ENCODE results near the gene DTNB.

The DTNB gene

GRCh38 chr2:25620711-25621110 lies 52.7 kb downstream of the DTNB start:
- DNase-seq = no peak

- no peak for DNase-seq
Observed at GRCh38 chr2:25620077-25620476, 53.3 kb downstream of the DTNB start.

- no peak for DNase-seq
Observed at GRCh38 chr2:25619185-25619584, 54.2 kb downstream of the DTNB start.

- DNase-seq = no peak
Observed at GRCh38 chr2:25618676-25619075, 54.7 kb downstream of the DTNB start.

- DNase-seq = no peak
Observed at GRCh38 chr2:25617948-25618646, 55.3 kb downstream of the DTNB start.

GRCh38 chr2:25615920-25616319 lies 57.5 kb downstream of the DTNB start:
- no peak for DNase-seq

- no peak for DNase-seq
Observed at GRCh38 chr2:25615386-25615785, 58.0 kb downstream of the DTNB start.

- DNase-seq = no peak
Observed at GRCh38 chr2:25614711-25615110, 58.7 kb downstream of the DTNB start.

GRCh38 chr2:25608718-25609117 lies 64.7 kb downstream of the DTNB start:
- no peak for DNase-seq

GRCh38 chr2:25606892-25607291 lies 66.5 kb downstream of the DTNB start:
- no peak for DNase-seq

- DNase-seq = no peak
Observed at GRCh38 chr2:25602333-25602723, 71.0 kb downstream of the DTNB start.

GRCh38 chr2:25601711-25602332 lies 71.6 kb downstream of the DTNB start:
- peak; percentile 11 for DNase-seq

- DNase-seq = no peak
Observed at GRCh38 chr2:25598911-25599310, 74.5 kb downstream of the DTNB start.

- DNase-seq = no peak
Observed at GRCh38 chr2:25598332-25598731, 75.0 kb downstream of the DTNB start.

- no peak for DNase-seq
Observed at GRCh38 chr2:25597881-25598280, 75.5 kb downstream of the DTNB start.

- no peak for DNase-seq
Observed at GRCh38 chr2:25596516-25597244, 76.7 kb downstream of the DTNB start.

GRCh38 chr2:25595393-25595792 lies 78.0 kb downstream of the DTNB start:
- no peak for DNase-seq

- no peak for DNase-seq
Observed at GRCh38 chr2:25594991-25595390, 78.4 kb downstream of the DTNB start.

- DNase-seq = no peak
Observed at GRCh38 chr2:25592766-25593292, 80.5 kb downstream of the DTNB start.

GRCh38 chr2:25590921-25591505 lies 82.4 kb downstream of the DTNB start:
- no peak for DNase-seq

- no peak for DNase-seq
Observed at GRCh38 chr2:25589676-25590205, 83.6 kb downstream of the DTNB start.

- no peak for DNase-seq
Observed at GRCh38 chr2:25588576-25588975, 84.8 kb downstream of the DTNB start.

- DNase-seq = peak; percentile 46
Observed at GRCh38 chr2:25587361-25587760, 86.0 kb downstream of the DTNB start.

All from activated CD4-positive, alpha-beta T cell treated with anti-CD3 and anti-CD28 coated beads for 48 hours (primary cell).